ENCODE data around the gene PAOX.
"Not testable (repeated sequence)": the region's sequence is repeated elsewhere in the genome, so short reads cannot be mapped to it uniquely, and the experiment has no call there.

Gene PAOX

DNA sequence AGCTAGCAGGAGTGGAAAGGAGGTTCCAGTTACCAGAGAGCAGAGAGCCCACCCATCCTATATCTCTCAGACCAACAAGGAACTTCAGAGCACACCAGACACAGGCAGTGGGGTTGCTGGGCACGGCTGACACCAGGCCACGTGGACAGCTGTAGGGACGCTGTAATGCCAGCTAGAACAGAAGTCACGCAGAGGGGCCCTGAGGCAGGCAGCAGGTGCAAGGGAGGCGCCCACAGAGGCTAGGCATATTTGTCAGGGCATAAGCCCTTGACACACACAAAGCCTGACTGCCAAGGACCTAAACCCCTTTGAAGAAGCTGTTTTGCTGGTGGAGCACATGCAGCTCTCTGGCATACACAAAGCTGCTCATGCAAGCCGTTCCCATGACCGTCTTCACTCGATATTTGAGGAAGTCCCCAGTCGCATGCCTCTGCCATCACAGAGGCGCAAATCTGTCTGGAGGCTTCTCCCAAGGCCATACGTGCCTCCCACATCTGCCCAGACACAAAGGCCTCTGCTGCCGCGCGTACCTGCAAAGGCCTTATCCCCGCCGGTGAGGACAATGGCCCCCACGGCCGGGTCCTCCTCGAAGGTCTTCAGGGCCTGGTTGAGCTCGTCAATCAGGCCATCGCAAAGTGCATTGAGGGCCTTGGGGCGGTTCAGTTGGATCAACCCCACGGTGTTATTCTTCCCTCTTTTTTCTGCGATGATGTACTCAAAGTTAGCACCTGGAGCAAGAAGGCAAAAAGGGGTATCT is 8.9 kb upstream of the PAOX start:
- TF ChIP-seq, protein P1, sequence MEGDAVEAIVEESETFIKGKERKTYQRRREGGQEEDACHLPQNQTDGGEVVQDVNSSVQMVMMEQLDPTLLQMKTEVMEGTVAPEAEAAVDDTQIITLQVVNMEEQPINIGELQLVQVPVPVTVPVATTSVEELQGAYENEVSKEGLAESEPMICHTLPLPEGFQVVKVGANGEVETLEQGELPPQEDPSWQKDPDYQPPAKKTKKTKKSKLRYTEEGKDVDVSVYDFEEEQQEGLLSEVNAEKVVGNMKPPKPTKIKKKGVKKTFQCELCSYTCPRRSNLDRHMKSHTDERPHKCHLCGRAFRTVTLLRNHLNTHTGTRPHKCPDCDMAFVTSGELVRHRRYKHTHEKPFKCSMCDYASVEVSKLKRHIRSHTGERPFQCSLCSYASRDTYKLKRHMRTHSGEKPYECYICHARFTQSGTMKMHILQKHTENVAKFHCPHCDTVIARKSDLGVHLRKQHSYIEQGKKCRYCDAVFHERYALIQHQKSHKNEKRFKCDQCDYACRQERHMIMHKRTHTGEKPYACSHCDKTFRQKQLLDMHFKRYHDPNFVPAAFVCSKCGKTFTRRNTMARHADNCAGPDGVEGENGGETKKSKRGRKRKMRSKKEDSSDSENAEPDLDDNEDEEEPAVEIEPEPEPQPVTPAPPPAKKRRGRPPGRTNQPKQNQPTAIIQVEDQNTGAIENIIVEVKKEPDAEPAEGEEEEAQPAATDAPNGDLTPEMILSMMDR (IDR thresholded peaks at IDR 0.05; ENCODE audit: low read depth, low read length, missing control alignments) = no peak
- in situ Hi-C loops (cut with HindIII; ENCODE audit: low sequenced_read_pairs) = no loop called here
- no peak for DNase-seq (ENCODE audit: low read depth)
- no peak overlapping the region for H3K4me3 ChIP-seq (ENCODE audit: low read depth, low read length)

- DNase-seq (ENCODE audit: low read depth) = no peak
- H3K4me3 ChIP-seq (ENCODE audit: low read depth, low read length) = peak overlapping the region; percentile 68
- TF ChIP-seq, protein P1 (IDR thresholded peaks at IDR 0.05; ENCODE audit: low read depth, low read length, missing control alignments) = no peak
- in situ Hi-C loops (cut with HindIII; ENCODE audit: low sequenced_read_pairs) = no loop called here
Observed at GRCh38 chr10:133372507-133372906, 6.6 kb upstream of the PAOX start.

GRCh38 chr10:133373174-133374090 is 5.6 kb upstream of the PAOX start, which contains the start of gene ECHS1:
Gene ECHS1 (minus strand): TSS chr10:133373354. CDS start chr10:133373333, 21 bp downstream.
- DNase-seq (ENCODE audit: low read depth) = peak; percentile 68
- peak within 1 kb of the TSS; percentile 68 for H3K4me3 ChIP-seq (ENCODE audit: low read depth, low read length)
- TF ChIP-seq, protein P1 (IDR thresholded peaks at IDR 0.05; ENCODE audit: low read depth, low read length, missing control alignments) = no peak
- in situ Hi-C loops (cut with HindIII; ENCODE audit: low sequenced_read_pairs) = no loop called here

DNA sequence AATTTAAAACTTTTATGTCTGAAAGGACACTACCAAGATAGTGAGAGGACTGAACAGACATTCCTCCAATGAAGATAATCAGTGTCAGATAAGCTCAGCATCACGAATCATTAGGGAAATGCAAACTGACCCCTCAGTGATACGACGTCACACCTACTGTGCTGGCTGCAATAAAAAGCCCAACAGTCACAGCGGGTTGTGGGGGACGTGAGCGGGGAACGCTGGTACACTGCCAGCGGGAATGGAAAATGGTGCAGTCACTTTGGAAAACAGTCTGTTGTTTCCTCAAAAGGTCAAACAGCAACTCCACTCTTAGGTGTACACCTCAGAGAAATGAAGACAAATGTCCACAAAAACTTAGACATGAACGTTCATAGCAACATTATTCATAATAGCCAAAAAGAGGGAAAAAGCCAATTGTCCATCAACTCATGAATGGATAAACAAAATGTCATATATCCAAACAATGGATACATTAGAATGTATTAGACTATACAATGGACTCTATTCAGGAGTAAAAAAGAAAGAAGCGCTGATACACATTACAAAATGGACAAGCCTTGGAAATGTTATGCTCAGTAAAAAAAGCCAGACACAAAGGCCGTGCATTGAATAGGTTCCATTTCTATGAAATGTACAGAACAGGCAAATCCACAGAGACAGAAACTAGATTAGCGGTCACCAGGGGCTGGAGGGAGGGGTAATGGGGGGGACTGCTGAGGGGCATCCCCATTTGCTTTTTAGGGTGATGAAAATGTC is 3.5 kb upstream of the PAOX start:
- no peak for DNase-seq (ENCODE audit: low read depth)
- TF ChIP-seq, protein P1 (IDR thresholded peaks at IDR 0.05; ENCODE audit: low read depth, low read length, missing control alignments) = no peak
- in situ Hi-C loops (cut with HindIII; ENCODE audit: low sequenced_read_pairs) = no loop called here
- H3K4me3 ChIP-seq (ENCODE audit: low read depth, low read length) = no peak overlapping the region

DNA sequence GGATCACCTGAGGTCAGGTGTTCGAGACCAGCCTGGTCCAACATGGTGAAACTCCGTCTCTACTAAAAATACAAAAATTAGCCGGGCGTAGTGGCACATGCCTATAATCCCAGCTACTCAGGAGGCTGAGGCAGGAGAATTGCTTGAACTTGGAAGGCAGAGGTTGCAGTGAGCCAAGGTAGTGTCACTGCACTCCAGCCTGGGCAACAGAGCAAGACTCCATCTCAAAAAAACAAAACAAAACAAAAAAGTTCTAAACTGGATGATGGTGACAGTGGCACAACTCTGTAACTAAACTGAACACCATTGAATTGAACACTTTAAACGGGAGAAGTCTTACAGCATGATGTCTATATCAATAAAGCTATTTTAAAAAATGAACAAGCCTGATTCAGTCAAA is 2.9 kb upstream of the PAOX start:
- DNase-seq (ENCODE audit: low read depth); H3K4me3 ChIP-seq (ENCODE audit: low read depth, low read length); in situ Hi-C loops (cut with HindIII; ENCODE audit: low sequenced_read_pairs): not testable (repeated sequence)

DNA sequence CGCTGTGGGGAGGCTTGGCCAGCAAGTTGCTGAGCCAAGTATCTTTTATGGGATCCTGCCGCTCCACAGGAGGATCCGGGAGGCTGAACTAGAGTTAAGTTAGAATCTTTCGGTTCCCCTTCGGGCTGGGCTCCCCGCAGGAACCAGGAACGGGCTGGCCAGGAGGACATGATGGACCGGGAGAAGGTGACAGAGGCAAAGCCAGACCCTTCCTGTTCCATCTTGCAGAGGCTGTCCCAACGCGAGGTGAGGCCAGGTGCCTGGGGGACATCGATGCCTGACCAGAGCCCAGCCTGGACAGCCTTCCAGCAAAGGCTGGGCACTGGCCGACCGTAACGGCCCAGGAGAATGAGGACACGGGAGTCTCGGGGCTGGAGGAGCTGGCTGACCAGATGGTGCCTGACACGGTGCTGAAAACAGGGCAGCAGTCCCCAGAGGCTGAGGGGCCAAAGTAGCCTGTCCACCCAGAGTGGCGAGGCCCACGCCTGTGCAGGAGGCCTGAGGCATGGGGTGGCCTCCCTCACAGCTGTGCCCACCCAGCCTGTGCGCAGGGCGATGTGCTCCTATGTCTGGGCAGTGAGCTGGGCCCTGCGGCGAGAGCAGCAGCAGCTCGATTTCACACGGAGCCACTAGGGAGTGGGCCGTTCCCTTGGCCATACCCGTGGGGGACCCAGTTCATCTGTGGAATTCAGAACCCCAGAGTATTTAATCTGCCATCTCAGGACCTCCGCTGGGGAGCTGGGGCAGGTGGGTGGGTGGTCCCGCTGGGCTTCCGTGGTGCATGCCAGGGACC is 1.8 kb upstream of the PAOX start:
- no peak overlapping the region for H3K4me3 ChIP-seq (ENCODE audit: low read depth, low read length)
- TF ChIP-seq, protein P1 (IDR thresholded peaks at IDR 0.05; ENCODE audit: low read depth, low read length, missing control alignments) = no peak
- in situ Hi-C loops (cut with HindIII; ENCODE audit: low sequenced_read_pairs) = no loop called here

More for the DNA sequence above, 1.8 kb upstream of the PAOX start:
- no peak for DNase-seq (ENCODE audit: low read depth)

Data from astrocyte of the cerebellum (primary cell).